ENCODE results near the gene R3HCC1L.
"Not testable (repeated sequence)": the region's sequence is repeated elsewhere in the genome, so short reads cannot be mapped to it uniquely, and the experiment has no call there.

Gene R3HCC1L

GRCh38 chr10:98133075-98133752 is 1.2 kb upstream of the R3HCC1L start:
- not testable (repeated sequence) for DNase-seq

- DNase-seq = no peak
Observed at GRCh38 chr10:98134117-98134430, 383 bp upstream of the R3HCC1L start.

GRCh38 chr10:98135222-98135899 is 904 bp downstream of the R3HCC1L start:
- DNase-seq = no peak

- not testable (repeated sequence) for DNase-seq
Observed at GRCh38 chr10:98136775-98137174, 2.3 kb downstream of the R3HCC1L start.

- no peak for DNase-seq
Observed at GRCh38 chr10:98138031-98138430, 3.6 kb downstream of the R3HCC1L start.

- no peak for DNase-seq
Observed at GRCh38 chr10:98139431-98139830, 5.0 kb downstream of the R3HCC1L start.

- no peak for DNase-seq
Observed at GRCh38 chr10:98141484-98142073, 7.1 kb downstream of the R3HCC1L start.

GRCh38 chr10:98144985-98145384 is 10.5 kb downstream of the R3HCC1L start:
- DNase-seq = no peak

- no peak for DNase-seq
Observed at GRCh38 chr10:98149858-98150257, 15.4 kb downstream of the R3HCC1L start.

GRCh38 chr10:98150544-98150943 is 16.1 kb downstream of the R3HCC1L start:
- DNase-seq = no peak

- not testable (repeated sequence) for DNase-seq
Observed at GRCh38 chr10:98152778-98153177, 18.3 kb downstream of the R3HCC1L start.

GRCh38 chr10:98153213-98153958 is 18.9 kb downstream of the R3HCC1L start:
- DNase-seq = not testable (repeated sequence)

GRCh38 chr10:98154076-98154475 is 19.6 kb downstream of the R3HCC1L start:
- DNase-seq = peak; percentile 43 to 48 (median 44)

- peak in 1 of 3 donors; percentile 12 for DNase-seq
Observed at GRCh38 chr10:98158576-98158975, 24.1 kb downstream of the R3HCC1L start.

- DNase-seq = no peak
Observed at GRCh38 chr10:98163941-98164340, 29.5 kb downstream of the R3HCC1L start.

- no peak for DNase-seq
Observed at GRCh38 chr10:98167191-98167590, 32.7 kb downstream of the R3HCC1L start.

- DNase-seq = no peak
Observed at GRCh38 chr10:98168147-98168546, 33.7 kb downstream of the R3HCC1L start.

- no peak for DNase-seq
Observed at GRCh38 chr10:98168766-98169165, 34.3 kb downstream of the R3HCC1L start.

- no peak for DNase-seq
Observed at GRCh38 chr10:98169379-98169778, 34.9 kb downstream of the R3HCC1L start.

GRCh38 chr10:98170249-98171117 is 36.0 kb downstream of the R3HCC1L start:
- DNase-seq = peak; percentile 41 to 52 (median 42)

- no peak for DNase-seq
Observed at GRCh38 chr10:98172073-98172472, 37.6 kb downstream of the R3HCC1L start.

GRCh38 chr10:98172495-98172894 is 38.0 kb downstream of the R3HCC1L start:
- DNase-seq = no peak

- DNase-seq = no peak
Observed at GRCh38 chr10:98173260-98173659, 38.8 kb downstream of the R3HCC1L start.

Data from suppressor macrophage treated with lipopolysaccharide for 1 hour (primary cell).